Mesodermal cell (in vitro differentiated cells): Measurements from ENCODE around the gene CPN1. TPM values are rescaled to one million over a fixed set of nuclear protein-coding genes. Genes with fewer than 3 reads are reported as not detected.
"Not testable (repeated sequence)": the region's sequence is repeated elsewhere in the genome, so short reads cannot be mapped to it uniquely, and the experiment has no call there.

Source experiments
- H3K27ac ChIP-seq: 2 replicates; pipeline ENCODE4 v1.7.0; 2013; ENCODE audit warnings: mild to moderate bottlenecking, low read depth, low read length, moderate library complexity; ENCODE audit not compliant: severe bottlenecking
- H3K36me3 ChIP-seq: 2 replicates; pipeline ENCODE4 v1.7.1; 2013; ENCODE audit warnings: mild to moderate bottlenecking, low read length, moderate library complexity; ENCODE audit not compliant: control insufficient read depth, insufficient read depth
- H3K4me1 ChIP-seq: one replicate; pipeline ENCODE4 v1.7.1; 2013; ENCODE audit warnings: mild to moderate bottlenecking, low read length; ENCODE audit not compliant: insufficient read depth, control insufficient read depth, poor library complexity, severe bottlenecking
- H3K4me3 ChIP-seq: 2 replicates; pipeline ENCODE4 v1.7.0; 2013; ENCODE audit warnings: low read length, control low read depth, mild to moderate bottlenecking; ENCODE audit not compliant: insufficient read depth, poor library complexity, severe bottlenecking; ENCODE audit errors: extremely low read depth
- H3K9me3 ChIP-seq: 2 replicates; pipeline ENCODE4 v1.7.1; 2013; ENCODE audit warnings: mild to moderate bottlenecking, low read length, moderate library complexity; ENCODE audit not compliant: control insufficient read depth
- WGBS, 2 experiments: methylation state at CpG; one replicate each; pipeline ENCODE4 v1.1.5; 2013; ENCODE audit warnings: missing lambda C conversion rate in 2 of 2; ENCODE audit not compliant: insufficient coverage in 2 of 2; 5-methylcytosine and 5-hydroxymethylcytosine counted together
- polyA plus RNA-seq, 2 experiments: library from polyadenylated mRNA; stranded (reverse); fragments of 50-300 nt; gene quantifications; one replicate each; pipeline ENCODE4 v1.2.3, GENCODE V29; 2013

The CPN1 gene
- not detected for polyA plus RNA-seq (2013, experiment 1 of 2)
- polyA plus RNA-seq (2013, experiment 2 of 2) = not detected

DNA sequence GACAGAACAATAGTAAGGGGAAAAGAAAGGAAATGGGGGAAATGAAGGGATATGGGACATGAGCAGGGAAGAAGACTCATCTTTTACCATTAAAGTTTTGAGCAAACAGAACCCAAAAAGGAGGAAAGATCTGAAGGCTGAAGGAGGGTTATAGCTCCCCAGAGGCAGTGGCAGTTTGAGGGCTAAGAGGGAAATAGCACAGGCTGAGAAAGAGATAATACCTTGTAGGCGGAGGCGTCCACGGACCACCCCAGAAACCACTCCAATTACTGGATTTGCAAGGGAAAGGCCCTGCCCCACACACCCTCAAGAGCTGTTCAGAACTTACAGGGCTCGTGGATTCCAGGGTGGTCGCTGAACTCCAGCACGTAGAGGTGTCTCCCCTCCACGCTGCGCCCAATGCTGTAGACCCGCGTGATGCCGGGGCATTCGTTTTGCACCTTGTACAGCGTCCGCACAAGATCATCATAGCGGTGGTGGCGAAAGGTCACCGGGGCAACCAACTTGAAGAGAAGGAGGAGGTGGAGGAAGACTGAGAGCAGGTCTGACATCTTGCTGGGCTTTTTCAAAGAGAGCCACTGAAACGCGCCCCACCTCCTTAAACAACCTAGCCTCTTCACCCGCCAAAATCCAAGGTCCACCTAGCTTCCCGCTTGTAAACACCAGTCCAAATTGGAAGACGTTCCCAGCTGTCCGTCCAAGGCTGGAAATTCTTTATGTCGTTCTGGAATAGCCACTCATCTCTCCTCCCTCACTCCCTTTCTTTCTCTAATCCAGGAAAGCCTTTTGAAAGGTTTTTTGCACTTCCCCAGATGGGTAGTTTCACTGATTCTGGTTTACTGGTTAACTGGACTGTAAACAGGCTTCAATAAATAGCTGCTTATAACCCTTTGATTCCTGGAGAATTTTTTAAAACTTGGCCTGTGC, at the start of gene CPN1:
TSS of gene CPN1 (minus strand) at position 795 of the 927 bp plus-strand sequence. CDS start at position 551, 244 bp downstream.
- WGBS, 2 experiments = 92% methylated on average over 20 to 23 of the region's 24 CpGs
- no peaks in the 10 kb centered on the region for H3K9me3 ChIP-seq
- H3K4me3 ChIP-seq = no peak within 1 kb of the TSS
- H3K27ac ChIP-seq = no peak within 1 kb of the TSS
- H3K36me3 ChIP-seq = no peaks in the 10 kb centered on the region
- H3K4me1 ChIP-seq = no peaks in the 10 kb centered on the region

DNA sequence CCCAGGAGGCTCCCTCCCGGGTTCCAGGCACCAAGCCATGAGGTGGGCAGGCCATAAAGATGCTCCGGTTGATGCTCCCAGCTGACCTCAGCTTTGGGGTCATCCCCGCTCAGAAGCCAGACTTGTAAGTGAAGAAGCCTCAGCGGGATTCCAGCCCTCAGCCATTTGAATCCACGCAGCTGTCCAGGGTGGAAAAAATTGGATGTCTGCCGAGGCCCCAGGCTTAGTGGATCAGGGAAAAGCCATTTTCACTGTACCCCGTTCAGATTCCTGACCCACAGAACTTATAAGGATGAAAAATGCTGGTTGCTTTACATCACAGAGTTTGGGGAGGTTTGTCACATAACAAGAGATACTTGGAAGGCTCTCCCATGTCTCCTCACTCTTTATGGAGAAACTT, 49.2 kb upstream of the CPN1 start:
- 82 to 91% methylated on average over 5 to 7 of the region's 7 CpGs for WGBS, 2 experiments
- no peaks in the 10 kb centered on the region for H3K36me3 ChIP-seq
- H3K4me3 ChIP-seq = no peak overlapping the region
- H3K9me3 ChIP-seq = peaks cover 12% of the 10 kb centered on the region
- H3K27ac ChIP-seq = no peak overlapping the region
- H3K4me1 ChIP-seq = no peaks in the 10 kb centered on the region

DNA sequence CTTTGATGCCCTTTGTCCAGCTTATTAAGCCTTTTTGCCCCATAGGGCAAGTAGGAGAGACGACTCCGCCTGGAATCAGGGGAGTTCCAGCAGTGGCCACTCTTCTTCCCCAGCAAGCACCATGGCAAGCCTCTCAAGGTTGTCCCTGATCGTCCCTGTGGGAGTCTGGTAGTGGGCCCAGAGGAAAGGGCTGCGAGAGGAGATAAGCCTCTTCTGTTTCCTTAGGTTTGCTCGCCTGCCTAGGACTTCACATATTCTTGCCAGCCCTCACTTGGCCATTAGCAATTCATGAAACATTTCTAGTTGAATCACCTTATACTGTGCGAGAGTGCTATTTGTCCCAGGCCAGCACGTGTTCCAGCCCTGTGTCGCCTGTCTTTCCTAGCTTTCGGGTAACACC, 47.8 kb upstream of the CPN1 start:
- H3K4me3 ChIP-seq = no peak overlapping the region
- 85 to 91% methylated on average over 9 of the region's 9 CpGs for WGBS, 2 experiments
- H3K9me3 ChIP-seq = peaks cover under 1% of the 10 kb centered on the region
- H3K36me3 ChIP-seq = no peaks in the 10 kb centered on the region
- H3K4me1 ChIP-seq = no peaks in the 10 kb centered on the region
- H3K27ac ChIP-seq = no peak overlapping the region

DNA sequence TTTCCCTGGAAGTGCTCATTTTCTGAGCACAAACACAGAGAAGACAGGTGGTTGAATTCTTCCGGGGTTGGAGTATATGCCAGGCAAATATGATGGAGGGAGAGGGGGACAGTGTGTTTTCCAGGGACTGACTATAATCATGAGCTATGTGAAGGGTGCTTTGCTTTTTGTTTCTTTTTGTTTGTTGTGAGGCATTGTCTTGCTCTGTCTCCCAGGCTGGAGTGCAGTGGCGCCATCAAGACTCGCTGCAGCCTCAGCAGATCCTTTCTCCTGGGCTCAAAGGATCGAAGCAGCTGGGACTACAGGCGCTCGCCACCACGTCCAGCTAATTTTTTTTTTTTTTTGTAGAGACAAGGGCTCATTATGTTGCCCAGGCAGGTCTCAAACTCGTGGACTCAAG, 47.3 kb upstream of the CPN1 start:
- Histone ChIP-seq H3K4me3 (no peak overlapping the region), H3K27ac (no peak overlapping the region), H3K36me3 (no peaks in the 10 kb centered on the region), H3K4me1 (no peaks in the 10 kb centered on the region), H3K9me3 (no peaks in the 10 kb centered on the region)
- WGBS, 2 experiments = 92 to 94% methylated on average over 6 of the region's 8 CpGs

DNA sequence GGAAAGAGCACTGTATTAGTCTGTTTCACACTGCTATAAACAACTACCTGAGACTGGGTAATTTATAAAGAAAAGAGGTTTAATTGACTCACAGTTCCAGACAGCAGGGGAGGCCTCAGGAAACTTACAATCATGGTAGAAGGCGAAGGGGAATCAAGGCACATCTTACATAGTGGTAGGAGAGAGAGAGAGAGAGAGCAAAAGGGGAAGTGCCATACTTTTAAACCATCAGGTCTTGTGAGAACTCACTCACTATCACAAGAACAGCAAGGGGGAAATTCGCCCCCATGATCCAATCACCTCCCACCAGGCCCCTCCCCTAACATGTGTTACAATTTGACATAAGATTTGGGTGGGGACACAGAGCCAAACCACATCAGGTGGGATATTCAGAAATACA, 43.7 kb upstream of the CPN1 start:
- not testable (repeated sequence) for H3K4me1 ChIP-seq, H3K4me3 ChIP-seq, H3K27ac ChIP-seq, H3K36me3 ChIP-seq, H3K9me3 ChIP-seq
- 100% methylated on average over 1 of the region's 2 CpGs; no CpG with 5 or more reads in 1 of the 2 experiments for WGBS, 2 experiments

DNA sequence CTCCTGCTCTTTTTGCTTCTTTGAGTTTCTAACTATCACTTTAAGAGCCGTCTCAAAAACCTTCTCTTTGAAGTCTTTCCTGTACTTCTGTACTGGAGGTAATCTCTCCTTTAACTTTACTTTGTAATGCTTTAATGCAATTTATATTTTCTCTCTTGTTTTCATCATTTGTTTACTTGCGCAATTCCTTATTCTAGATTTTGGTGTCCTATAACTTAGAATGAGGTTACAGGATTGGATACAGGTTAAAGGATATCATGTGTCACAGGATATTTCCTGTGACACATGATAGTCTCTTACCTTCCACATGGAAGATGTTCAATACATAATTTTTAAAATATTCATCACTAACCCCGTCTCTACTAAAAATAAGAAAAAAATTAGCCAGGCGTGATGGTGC, 42.4 kb upstream of the CPN1 start:
- WGBS, 2 experiments = 80 to 92% methylated on average over 2 of the region's 4 CpGs
- no peaks in the 10 kb centered on the region for H3K4me1 ChIP-seq
- H3K4me3 ChIP-seq = no peak overlapping the region
- H3K36me3 ChIP-seq = no peaks in the 10 kb centered on the region
- H3K9me3 ChIP-seq = no peaks in the 10 kb centered on the region
- no peak overlapping the region for H3K27ac ChIP-seq

DNA sequence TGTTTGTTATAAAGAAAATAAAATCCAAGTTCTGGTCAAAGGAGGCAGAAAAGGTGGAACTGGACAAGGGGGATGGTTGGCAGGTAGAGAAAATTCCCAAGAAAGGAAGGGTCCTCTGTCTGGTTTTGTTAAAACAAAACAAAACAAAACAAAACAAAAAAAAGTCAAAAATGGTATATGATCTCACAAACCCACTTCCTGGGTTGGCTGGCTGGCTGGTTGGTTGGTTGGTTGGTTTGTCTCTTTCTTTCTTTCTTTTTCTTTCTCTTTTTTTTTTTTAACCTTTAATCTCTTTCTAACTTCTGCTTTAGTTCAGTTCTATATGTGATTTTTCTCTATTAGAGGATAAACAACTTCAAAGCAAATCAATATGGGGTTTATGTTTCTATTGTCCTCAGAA, 41.1 kb upstream of the CPN1 start:
- Histone ChIP-seq H3K36me3 (no peaks in the 10 kb centered on the region), H3K9me3 (no peaks in the 10 kb centered on the region), H3K4me3 (no peak overlapping the region)

DNA sequence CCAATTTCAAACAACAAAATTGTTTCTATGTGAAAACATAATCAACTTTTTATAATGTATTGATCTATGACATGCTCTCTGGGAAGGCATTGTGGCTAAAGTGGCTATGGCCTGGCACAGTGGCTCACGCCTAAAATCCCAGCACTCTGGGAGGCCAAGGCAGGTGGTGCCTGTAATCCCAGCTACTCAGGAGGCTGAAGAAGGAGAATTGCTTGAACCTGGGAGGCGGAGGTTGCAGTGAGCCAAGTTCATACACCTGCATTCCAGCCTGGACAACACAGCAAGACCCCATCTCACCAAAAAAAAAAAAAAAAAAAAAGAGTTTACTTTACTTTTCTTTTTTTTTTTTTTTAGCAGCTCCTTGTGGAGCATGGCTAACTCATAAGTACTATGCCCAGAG, 38.9 kb upstream of the CPN1 start:
- no peaks in the 10 kb centered on the region for H3K36me3 ChIP-seq
- H3K9me3 ChIP-seq = no peaks in the 10 kb centered on the region
- H3K27ac ChIP-seq = no peak overlapping the region
- WGBS, 2 experiments = 100% methylated on average over 1 of the region's 2 CpGs; no CpG with 5 or more reads in 1 of the 2 experiments
- H3K4me3 ChIP-seq = no peak overlapping the region
- no peaks in the 10 kb centered on the region for H3K4me1 ChIP-seq

More for the DNA sequence above, 41.1 kb upstream of the CPN1 start:
- Histone ChIP-seq H3K4me1 (no peaks in the 10 kb centered on the region), H3K27ac (no peak overlapping the region)

DNA sequence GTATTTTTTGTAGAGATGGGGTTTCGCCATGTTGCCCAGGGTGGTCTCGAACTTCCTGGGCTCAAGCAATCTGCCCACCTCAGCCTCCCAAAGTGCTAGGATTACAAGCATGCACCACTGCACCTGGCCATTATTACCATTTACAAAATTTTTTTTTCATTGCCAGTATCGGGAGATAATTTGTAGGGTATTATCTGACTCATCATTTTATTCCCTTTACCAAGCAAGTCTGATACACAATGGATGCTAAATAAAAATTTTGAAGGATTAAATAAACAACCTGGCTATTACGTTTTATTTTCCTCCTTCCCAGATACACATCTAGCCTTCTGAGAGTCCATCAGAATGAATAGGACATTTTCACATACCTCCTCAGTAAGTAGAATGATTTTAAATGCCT, 38.1 kb upstream of the CPN1 start:
- Histone ChIP-seq H3K4me1 (no peaks in the 10 kb centered on the region), H3K36me3 (no peaks in the 10 kb centered on the region), H3K27ac (no peak overlapping the region), H3K9me3 (no peaks in the 10 kb centered on the region), H3K4me3 (no peak overlapping the region)
- 94% methylated on average over 2 of the region's 4 CpGs; no CpG with 5 or more reads in 1 of the 2 experiments for WGBS, 2 experiments

DNA sequence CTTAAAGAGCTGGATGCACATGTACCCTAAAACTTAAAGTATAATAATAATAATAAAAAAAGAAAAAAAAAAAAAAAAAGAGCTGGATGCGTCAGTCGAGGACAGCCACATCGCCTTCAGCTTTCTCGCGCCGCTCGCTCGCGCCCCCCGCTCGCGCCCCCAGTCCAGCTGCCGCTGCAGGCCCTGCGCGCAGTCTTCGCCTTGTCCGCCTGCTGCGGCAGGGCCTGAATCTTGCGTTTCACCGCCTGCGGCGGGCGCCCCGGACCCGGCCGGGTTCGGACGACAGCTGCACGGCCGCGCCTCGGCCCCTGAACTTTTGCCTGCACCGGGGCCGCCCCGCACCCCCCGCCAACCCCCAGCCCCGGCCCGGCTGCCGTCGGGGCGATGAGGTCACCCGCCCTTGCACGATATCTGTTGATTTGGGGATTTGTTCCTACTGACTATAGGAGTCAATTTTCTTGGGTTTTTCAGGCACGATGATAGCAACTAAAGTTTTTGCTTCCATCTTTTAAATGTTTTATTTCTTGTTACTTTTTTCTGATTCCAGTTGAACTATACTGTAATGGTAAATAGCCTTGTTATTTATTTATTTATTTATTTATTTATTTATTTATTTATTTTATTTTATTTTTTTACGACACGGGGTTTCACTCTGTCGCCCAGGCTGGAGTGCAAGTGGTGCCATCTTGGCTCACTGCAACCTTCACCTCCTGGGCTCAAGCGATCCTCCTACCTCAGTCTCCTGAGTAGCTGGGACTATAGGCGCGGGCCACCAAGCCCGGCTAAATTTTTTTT, 33.5 kb upstream of the CPN1 start:
- Histone ChIP-seq H3K4me3 (no peak overlapping the region), H3K9me3 (no peaks in the 10 kb centered on the region), H3K36me3 (no peaks in the 10 kb centered on the region), H3K4me1 (no peaks in the 10 kb centered on the region), H3K27ac (no peak overlapping the region)
- 77 to 86% methylated on average over 17 to 47 of the region's 51 CpGs for WGBS, 2 experiments
